ENCODE results near the gene NRXN2.

The NRXN2 gene

GRCh38 chr11:64649291-64649697 lies 73.7 kb downstream of the NRXN2 start:
- no peak for DNase-seq (ENCODE audit: low read depth in 2 of 2)

DNA sequence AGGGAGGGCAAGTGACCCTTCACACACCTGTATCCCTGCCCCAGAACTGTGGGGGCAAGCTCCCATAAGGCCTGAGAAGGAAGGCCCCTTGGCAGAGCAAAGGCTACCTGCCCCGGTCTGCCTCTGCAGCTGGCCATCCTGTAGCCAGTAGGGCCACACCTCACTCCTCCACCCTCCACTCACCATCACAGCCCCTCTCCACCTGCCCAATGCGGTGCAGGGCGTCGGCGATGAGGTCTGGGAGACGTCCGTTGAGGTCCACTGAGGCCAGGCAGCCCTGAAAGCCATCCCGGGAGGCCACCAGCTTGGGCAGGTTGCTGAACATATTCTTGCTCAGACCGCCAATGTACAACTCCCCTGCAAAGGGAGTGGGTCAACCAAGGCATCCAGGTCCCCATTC lies 74.4 kb downstream of the NRXN2 start:
- DNase-seq (ENCODE audit: low read depth in 2 of 2) = no peak

- DNase-seq (ENCODE audit: low read depth in 2 of 2) = no peak
Measured at GRCh38 chr11:64647019-64647779, 75.8 kb downstream of the NRXN2 start.

DNA sequence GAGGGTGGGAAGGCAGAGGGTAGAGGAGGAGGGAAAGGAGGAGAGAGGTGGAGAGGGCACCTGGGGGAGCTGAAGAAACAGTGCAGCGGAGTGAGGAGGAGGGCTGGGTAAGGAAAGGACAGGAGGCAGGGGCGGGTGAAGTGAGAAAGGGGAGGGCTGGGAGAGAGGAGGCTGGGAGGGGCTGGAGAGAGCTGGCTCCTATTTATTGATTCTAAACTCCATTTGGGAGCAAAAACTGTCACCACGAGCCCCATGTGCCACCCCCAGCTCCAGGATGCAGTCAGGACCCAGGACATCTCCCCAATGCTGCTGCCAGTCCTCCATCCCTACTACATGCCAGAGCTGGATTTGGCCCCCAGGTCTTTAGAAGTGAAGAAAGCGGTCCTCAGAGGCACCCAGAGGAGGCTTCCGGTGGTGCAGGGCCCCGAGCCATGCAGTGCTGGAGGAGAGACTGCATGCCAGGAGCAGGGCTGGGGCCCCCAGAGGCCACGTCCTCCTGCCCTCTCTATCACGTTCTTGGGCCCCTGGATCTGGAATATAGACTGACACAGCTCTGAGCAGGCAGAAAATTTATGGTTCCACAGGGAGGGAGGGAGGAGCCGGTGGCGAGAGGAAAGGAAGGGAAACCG lies 78.2 kb downstream of the NRXN2 start:
- no peak for DNase-seq (ENCODE audit: low read depth in 2 of 2)

GRCh38 chr11:64643920-64644646 lies 78.9 kb downstream of the NRXN2 start:
- DNase-seq (ENCODE audit: low read depth in 2 of 2) = no peak

DNA sequence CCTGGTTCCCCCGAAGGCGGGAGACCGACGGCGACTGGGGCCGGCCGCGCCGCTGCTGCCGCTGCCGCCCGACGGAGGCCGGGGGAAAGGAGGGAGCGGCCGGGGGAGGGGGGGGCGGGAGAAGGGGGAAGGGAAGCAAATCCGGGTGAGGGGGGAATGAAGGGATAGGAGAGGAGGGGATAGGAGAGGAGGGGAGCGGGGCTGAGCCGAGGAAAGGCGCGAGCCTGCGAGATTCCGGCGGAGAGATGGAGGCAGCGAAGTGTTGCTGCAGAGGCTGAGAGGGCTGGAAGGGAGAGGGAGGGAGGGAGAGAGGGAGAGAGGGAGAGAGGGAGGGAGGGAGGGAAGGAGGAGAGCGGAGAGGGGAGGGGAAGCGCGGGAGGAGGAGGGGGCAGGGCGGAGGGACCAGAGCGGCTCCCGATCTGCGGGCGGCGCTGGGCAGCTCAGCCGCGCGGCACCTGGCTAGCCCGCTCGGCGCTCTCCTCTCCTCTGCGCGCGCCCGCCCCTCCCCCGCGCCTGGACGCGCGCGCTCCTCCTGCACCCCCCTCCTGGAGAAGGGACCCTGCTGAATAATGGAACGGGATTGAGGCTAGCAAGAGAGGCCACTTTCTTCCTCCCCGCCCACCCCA lies 79.6 kb downstream of the NRXN2 start:
- DNase-seq (ENCODE audit: low read depth in 2 of 2) = no peak

- no peak for DNase-seq (ENCODE audit: low read depth in 2 of 2)
Measured at GRCh38 chr11:64642871-64643255, 80.1 kb downstream of the NRXN2 start.

DNA sequence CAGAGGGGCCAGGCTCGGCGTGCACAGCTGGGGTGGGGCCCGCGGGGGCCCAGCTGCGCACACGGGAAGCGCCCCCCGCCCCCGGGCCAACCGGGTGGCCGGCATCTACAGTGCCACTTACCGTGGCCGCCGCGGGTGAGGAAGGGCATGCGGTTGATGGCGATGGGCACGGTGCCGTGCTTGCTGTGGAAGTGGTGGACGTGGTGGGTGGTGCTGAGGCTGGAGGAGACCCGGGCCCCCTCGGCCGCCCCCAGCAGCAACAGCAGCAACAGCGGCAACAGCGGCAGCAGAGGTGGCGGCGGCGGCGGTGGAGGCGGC lies 80.6 kb downstream of the NRXN2 start:
- no peak for DNase-seq (ENCODE audit: low read depth in 2 of 2)

- no peak for DNase-seq (ENCODE audit: low read depth in 2 of 2)
Measured at GRCh38 chr11:64641596-64642417, 81.2 kb downstream of the NRXN2 start.

DNA sequence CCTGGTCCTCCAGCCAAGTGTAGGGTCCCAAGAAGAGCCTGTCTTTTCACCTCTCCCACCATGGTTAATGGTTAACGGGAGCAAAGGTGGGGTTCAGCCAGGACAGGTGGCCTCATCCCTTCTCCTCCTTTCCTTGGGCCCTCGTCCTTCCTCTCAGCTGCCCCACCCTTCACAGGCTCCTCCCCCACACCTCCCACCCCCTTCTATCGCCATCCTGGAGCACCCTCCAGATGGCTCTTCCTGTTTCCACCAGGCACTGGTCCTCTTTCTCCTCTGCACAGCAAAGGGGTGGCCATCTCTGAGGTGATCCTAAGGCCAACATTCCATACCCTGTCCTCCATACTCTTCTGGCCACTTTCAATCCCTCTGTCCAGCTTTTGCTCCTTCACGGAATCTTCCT lies 83.1 kb downstream of the NRXN2 start:
- no peak for DNase-seq (ENCODE audit: low read depth in 2 of 2)

DNA sequence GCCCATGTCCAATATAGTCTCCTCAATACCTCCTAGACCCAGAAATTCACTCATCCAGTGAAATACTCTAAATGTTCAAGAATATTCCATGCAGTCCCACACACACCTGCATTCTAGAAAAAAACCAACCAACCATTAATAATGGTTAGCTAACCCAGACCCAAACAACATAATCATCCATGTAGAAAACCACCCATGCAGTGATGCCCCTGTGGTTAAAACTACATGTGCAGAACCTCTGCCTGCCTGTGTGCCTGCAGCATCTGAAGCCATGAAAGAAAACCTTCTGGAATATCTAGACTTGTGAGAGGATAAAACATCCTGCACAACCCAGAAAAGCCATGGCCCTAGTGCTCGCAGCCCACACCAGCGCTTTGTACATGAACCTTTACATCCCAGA lies 84.2 kb downstream of the NRXN2 start:
- no peak for DNase-seq (ENCODE audit: low read depth in 2 of 2)

DNA sequence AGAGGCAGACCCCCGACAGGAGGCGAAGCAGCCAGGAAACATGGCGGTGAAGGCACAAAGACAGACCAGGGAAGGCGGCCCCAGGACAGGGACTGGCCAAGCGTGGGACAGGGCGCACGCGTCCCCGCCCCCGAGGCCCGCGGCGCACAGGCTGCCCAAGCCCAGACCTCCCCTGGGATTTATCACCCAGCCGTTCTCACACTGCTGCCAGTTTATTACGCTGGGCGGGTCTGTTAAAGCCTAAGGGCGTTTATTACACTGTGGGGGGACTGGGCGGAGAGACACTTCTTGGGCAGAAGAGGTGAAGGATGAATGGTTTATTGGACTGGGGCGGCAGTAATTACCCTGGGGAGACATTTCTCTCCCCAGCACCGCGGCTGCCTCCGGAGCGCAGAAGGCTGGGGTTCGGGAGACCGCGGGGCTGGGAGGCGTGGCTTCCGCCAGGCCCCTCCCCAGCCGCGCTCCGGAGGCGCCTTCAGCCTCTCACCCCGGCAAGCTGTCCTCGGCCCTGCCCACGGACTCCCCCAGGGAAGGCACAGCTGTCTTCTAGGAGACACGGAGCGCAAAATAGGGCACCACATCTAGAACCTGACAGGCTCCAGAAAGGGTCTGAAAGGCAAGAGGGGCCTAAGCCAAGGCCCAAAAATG lies 84.9 kb downstream of the NRXN2 start:
- DNase-seq (ENCODE audit: low read depth in 2 of 2) = no peak

GRCh38 chr11:64637334-64638017 lies 85.5 kb downstream of the NRXN2 start:
- no peak for DNase-seq (ENCODE audit: low read depth in 2 of 2)

- DNase-seq (ENCODE audit: low read depth in 2 of 2) = no peak
Measured at GRCh38 chr11:64633555-64634159, 89.3 kb downstream of the NRXN2 start.

- no peak for DNase-seq (ENCODE audit: low read depth in 2 of 2)
Measured at GRCh38 chr11:64632654-64633053, 90.3 kb downstream of the NRXN2 start.

DNA sequence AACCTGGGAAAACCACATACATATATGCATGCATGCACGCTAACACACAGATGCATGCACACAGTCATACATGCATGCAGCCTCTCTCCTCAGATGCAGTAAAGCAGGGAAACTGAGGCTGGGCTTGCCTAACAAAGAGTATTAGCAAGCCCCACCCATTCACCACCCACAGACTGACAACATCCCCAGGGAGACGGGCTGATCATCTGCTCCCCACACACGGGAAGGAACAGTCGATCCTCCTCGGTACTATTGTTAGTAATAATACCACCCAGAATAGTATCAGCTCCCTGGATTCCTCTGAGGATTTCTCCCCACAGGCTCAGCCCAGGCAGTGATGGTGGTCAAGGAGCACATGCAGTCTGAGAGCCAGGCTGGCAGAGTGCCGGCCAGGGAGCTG lies 90.8 kb downstream of the NRXN2 start:
- no peak for DNase-seq (ENCODE audit: low read depth in 2 of 2)

DNA sequence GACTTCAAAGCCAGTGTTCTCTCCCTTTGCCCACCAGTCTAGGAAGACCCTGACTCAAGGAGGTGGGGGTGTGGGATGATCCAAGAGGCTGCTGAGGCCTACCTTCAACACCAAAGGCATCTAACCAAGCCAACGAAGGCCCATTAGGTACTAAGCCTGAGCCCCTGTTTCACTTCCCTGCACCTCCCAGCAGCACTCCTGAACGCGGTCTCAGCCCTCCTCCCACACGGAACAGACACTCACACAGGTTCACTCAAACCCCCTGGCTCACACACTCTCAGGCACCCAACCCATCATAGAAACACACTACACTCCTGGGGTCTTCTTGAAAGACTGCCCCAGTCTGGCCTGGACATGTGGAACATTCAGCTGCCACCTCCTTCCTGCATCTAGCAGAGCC lies 91.3 kb downstream of the NRXN2 start:
- no peak for DNase-seq (ENCODE audit: low read depth in 2 of 2)

- no peak for DNase-seq (ENCODE audit: low read depth in 2 of 2)
Measured at GRCh38 chr11:64629796-64630562, 93.0 kb downstream of the NRXN2 start.

DNA sequence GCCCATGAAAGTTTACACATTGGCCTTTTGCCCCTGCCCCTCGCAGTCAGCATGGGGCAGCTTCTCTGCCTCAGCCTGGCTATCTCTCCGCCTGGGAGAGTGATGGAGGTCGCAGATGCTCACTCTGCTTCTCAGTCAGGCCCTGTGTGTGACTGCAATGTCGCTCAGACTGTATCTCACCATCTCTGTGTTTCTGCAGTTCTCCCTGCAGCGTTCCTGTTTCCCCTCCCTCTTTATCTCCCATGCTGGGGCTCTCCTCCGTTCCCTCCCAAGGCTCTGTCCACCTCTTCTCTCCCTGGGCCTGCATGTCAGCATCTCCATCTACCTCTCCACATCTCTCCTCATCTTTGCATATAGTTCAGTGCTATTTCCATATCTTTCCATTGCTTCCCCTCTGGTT lies 93.9 kb downstream of the NRXN2 start:
- DNase-seq (ENCODE audit: low read depth in 2 of 2) = no peak

DNA sequence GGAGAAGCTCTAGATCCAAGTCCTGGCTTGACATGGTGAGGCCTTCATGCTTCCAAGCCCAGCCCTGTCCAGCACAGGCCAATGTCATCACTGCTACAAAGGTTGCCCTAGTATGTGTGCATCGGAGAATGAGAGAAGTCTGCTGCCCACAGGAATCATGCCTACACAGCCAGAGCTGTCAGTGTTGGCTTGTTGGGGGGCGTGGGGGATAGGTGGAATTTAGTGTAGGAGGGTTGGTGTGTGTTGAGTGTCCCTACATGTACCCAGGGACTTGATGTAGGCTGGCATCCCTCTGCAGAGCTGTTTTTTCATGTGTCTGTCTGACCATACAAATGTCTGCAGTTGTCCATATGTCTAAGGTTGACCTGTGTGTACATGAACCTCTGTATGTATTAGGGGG lies 94.4 kb downstream of the NRXN2 start:
- no peak for DNase-seq (ENCODE audit: low read depth in 2 of 2)
